ENCODE data around the gene HECTD1. TPM values are rescaled to one million over a fixed set of nuclear protein-coding genes. Genes with fewer than 3 reads are reported as not detected.
A peak's percentile ranks its signal among the peaks of the same experiment; 100 is the strongest.

Gene HECTD1
- total RNA-seq, 4 donors from 2014 or later, result 188 to 251 (median 201) TPM

GRCh38 chr14:31126680-31127079, 80.9 kb downstream of the HECTD1 start:
- 95 to 99% methylated on average over 7 of the region's 7 CpGs for WGBS, 2 donors
- H3K4me3 ChIP-seq (ENCODE audit: low read depth, poor library complexity, severe bottlenecking), result no peak overlapping the region
- no peak for DNase-seq (ENCODE audit: low spot score in 2 of 2)
- TF ChIP-seq POLR2A (IDR thresholded peaks at IDR 0.05), result no peak
- no peak for TF ChIP-seq CTCF (IDR thresholded peaks at IDR 0.05)
- intact Hi-C loops (cut with DNase I; ENCODE audit: low total_unique reads), result no loop called here

GRCh38 chr14:31125231-31125630, 82.4 kb downstream of the HECTD1 start:
- WGBS, 2 donors, result 91 to 96% methylated on average over 6 of the region's 6 CpGs
- no peak for TF ChIP-seq POLR2A (IDR thresholded peaks at IDR 0.05)
- no peak for TF ChIP-seq CTCF (IDR thresholded peaks at IDR 0.05)
- no peak overlapping the region for H3K4me3 ChIP-seq (ENCODE audit: low read depth, poor library complexity, severe bottlenecking)
- DNase-seq (ENCODE audit: low spot score in 2 of 2), result no peak
- intact Hi-C loops (cut with DNase I; ENCODE audit: low total_unique reads), result no loop called here

GRCh38 chr14:31124197-31124596, 83.4 kb downstream of the HECTD1 start:
- TF ChIP-seq CTCF (IDR thresholded peaks at IDR 0.05) (no peak), POLR2A (IDR thresholded peaks at IDR 0.05) (no peak)
- H3K4me3 ChIP-seq (ENCODE audit: low read depth, poor library complexity, severe bottlenecking), result no peak overlapping the region
- intact Hi-C loops (cut with DNase I; ENCODE audit: low total_unique reads), result no loop called here
- 88 to 90% methylated on average over 3 of the region's 3 CpGs for WGBS, 2 donors
- no peak for DNase-seq (ENCODE audit: low spot score in 2 of 2)

GRCh38 chr14:31122921-31123320, 84.7 kb downstream of the HECTD1 start:
- H3K4me3 ChIP-seq (ENCODE audit: low read depth, poor library complexity, severe bottlenecking), result no peak overlapping the region
- no peak for DNase-seq (ENCODE audit: low spot score in 2 of 2)
- WGBS, 2 donors, result 87 to 92% methylated on average over 4 of the region's 4 CpGs
- TF ChIP-seq POLR2A (IDR thresholded peaks at IDR 0.05), result no peak
- TF ChIP-seq CTCF (IDR thresholded peaks at IDR 0.05), result no peak
- intact Hi-C loops (cut with DNase I; ENCODE audit: low total_unique reads), result no loop called here

GRCh38 chr14:31122098-31122611, 85.4 kb downstream of the HECTD1 start:
- no peak overlapping the region for H3K4me3 ChIP-seq (ENCODE audit: low read depth, poor library complexity, severe bottlenecking)
- 79 to 82% methylated on average over 8 of the region's 8 CpGs for WGBS, 2 donors
- DNase-seq (ENCODE audit: low spot score in 2 of 2), result no peak
- intact Hi-C loops (cut with DNase I; ENCODE audit: low total_unique reads), result no loop called here
- TF ChIP-seq POLR2A (IDR thresholded peaks at IDR 0.05), result no peak
- TF ChIP-seq CTCF (IDR thresholded peaks at IDR 0.05), result peak in 1 of 3 donors; percentile 33

GRCh38 chr14:31118892-31119291, 88.7 kb downstream of the HECTD1 start:
- TF ChIP-seq POLR2A (IDR thresholded peaks at IDR 0.05), result no peak
- no peak for TF ChIP-seq CTCF (IDR thresholded peaks at IDR 0.05)
- 68 to 81% methylated on average over 3 of the region's 3 CpGs for WGBS, 2 donors
- no peak overlapping the region for H3K4me3 ChIP-seq (ENCODE audit: low read depth, poor library complexity, severe bottlenecking)
- intact Hi-C loops (cut with DNase I; ENCODE audit: low total_unique reads), result no loop called here
- no peak for DNase-seq (ENCODE audit: low spot score in 2 of 2)

Data from lower leg skin (tissue), 4 donors.